H9 (cell line): ENCODE measurements around the gene SCYGR7. TPM values are rescaled to one million over a fixed set of nuclear protein-coding genes. Genes with fewer than 3 reads are reported as not detected.

Source experiments
- DNase-seq: peaks from one replicate; pipeline ENCODE4 v3.0.0-alpha.2; 2017
- H2AFZ ChIP-seq: one replicate; pipeline ENCODE4 v1.6.1; 2013; ENCODE audit warnings: mild to moderate bottlenecking, low read length, control low read depth, moderate library complexity
- H2AK5ac ChIP-seq: 2 replicates; pipeline ENCODE4 v1.6.1; 2013; ENCODE audit warnings: low read length, control low read depth, mixed read lengths; ENCODE audit not compliant: insufficient read length
- H2BK120ac ChIP-seq: one replicate; pipeline ENCODE4 v1.6.1; 2013; ENCODE audit warnings: low read depth, mild to moderate bottlenecking, low read length, control low read depth, inconsistent platforms; ENCODE audit not compliant: poor library complexity, severe bottlenecking
- H2BK12ac ChIP-seq: 2 replicates; pipeline ENCODE4 v1.6.1; 2013; ENCODE audit warnings: low read length, control low read depth, mixed read lengths, low read depth; ENCODE audit not compliant: insufficient read length
- H2BK15ac ChIP-seq: 2 replicates; pipeline ENCODE4 v1.6.1; 2013; ENCODE audit warnings: low read depth, low read length, control low read depth
- H2BK20ac ChIP-seq: one replicate; pipeline ENCODE4 v1.6.1; 2013; ENCODE audit warnings: low read depth, mild to moderate bottlenecking, low read length, control low read depth, inconsistent platforms; ENCODE audit not compliant: poor library complexity, severe bottlenecking
- H2BK5ac ChIP-seq: 2 replicates; pipeline ENCODE4 v1.6.1; 2013; ENCODE audit warnings: low read length, control low read depth, mixed read lengths; ENCODE audit not compliant: insufficient read length
- H3K14ac ChIP-seq: 2 replicates; pipeline ENCODE4 v1.6.1; 2013; ENCODE audit warnings: low read length, control low read depth; ENCODE audit not compliant: insufficient read depth
- H3K18ac ChIP-seq: 2 replicates; pipeline ENCODE4 v1.6.1; 2013; ENCODE audit warnings: low read depth, mild to moderate bottlenecking, mixed read lengths, low read length, control low read depth; ENCODE audit not compliant: insufficient read length
- H3K23ac ChIP-seq: 2 replicates; pipeline ENCODE4 v1.6.1; 2013; ENCODE audit warnings: low read length, control low read depth, mixed read lengths, low read depth; ENCODE audit not compliant: insufficient read length
- H3K23me2 ChIP-seq: 2 replicates; pipeline ENCODE4 v1.6.1; 2013; ENCODE audit warnings: low read depth, mild to moderate bottlenecking, mixed read lengths, low read length, control low read depth; ENCODE audit not compliant: insufficient read length, poor library complexity, severe bottlenecking
- H3K27ac ChIP-seq: 2 replicates; pipeline ENCODE4 v1.5.1; 2013; ENCODE audit warnings: low read length, control low read depth, mixed read lengths, low read depth; ENCODE audit not compliant: insufficient read length
- H3K27me3 ChIP-seq: 2 replicates; pipeline ENCODE4 v1.6.1; 2013; ENCODE audit warnings: low read length, control low read depth, inconsistent platforms; ENCODE audit not compliant: insufficient read depth
- H3K4ac ChIP-seq: 2 replicates; pipeline ENCODE4 v1.6.1; 2013; ENCODE audit warnings: low read depth, mild to moderate bottlenecking, control low read depth, inconsistent platforms, low read length, moderate library complexity
- H3K4me1 ChIP-seq: 2 replicates; pipeline ENCODE4 v1.6.1; 2013; ENCODE audit warnings: low read length, control low read depth, inconsistent platforms; ENCODE audit not compliant: insufficient read depth
- H3K4me2 ChIP-seq: 2 replicates; pipeline ENCODE4 v1.6.1; 2013; ENCODE audit warnings: low read length, control low read depth, mixed read lengths; ENCODE audit not compliant: insufficient read length, insufficient read depth
- H3K56ac ChIP-seq: 2 replicates; pipeline ENCODE4 v1.6.1; 2013; ENCODE audit warnings: low read depth, mild to moderate bottlenecking, mixed read lengths, low read length, control low read depth; ENCODE audit not compliant: insufficient read length
- H3K79me1 ChIP-seq: 2 replicates; pipeline ENCODE4 v1.6.1; 2013; ENCODE audit warnings: low read depth, mild to moderate bottlenecking, moderate library complexity, low read length, control low read depth, inconsistent platforms; ENCODE audit not compliant: insufficient read depth, poor library complexity, severe bottlenecking
- H3K79me2 ChIP-seq: 2 replicates; pipeline ENCODE4 v1.6.1; 2013; ENCODE audit warnings: low read length, control low read depth, inconsistent platforms; ENCODE audit not compliant: insufficient read depth
- H3K9ac ChIP-seq: 2 replicates; pipeline ENCODE4 v1.6.1; 2013; ENCODE audit warnings: low read length, control low read depth, mixed read lengths; ENCODE audit not compliant: insufficient read length; ENCODE audit errors: extremely low read depth
- H3K9me3 ChIP-seq: one replicate; pipeline ENCODE4 v1.6.1; 2013; ENCODE audit warnings: low read depth, low read length, inconsistent platforms; ENCODE audit not compliant: control insufficient read depth
- H3T11ph ChIP-seq: one replicate; pipeline ENCODE4 v1.6.1; 2013; ENCODE audit warnings: mild to moderate bottlenecking, low read length, control low read depth, inconsistent platforms
- H4K20me1 ChIP-seq: one replicate; pipeline ENCODE4 v1.6.1; 2013; ENCODE audit not compliant: control insufficient read depth, insufficient read length, insufficient read depth
- H4K5ac ChIP-seq: 2 replicates; pipeline ENCODE4 v1.6.1; 2013; ENCODE audit warnings: low read depth, mild to moderate bottlenecking, mixed read lengths, low read length, control low read depth; ENCODE audit not compliant: insufficient read length
- H4K8ac ChIP-seq: replicated peaks from 2 replicates; pipeline ENCODE4 v1.6.1; 2013; ENCODE audit warnings: low read length, control low read depth, mixed read lengths, low read depth; ENCODE audit not compliant: insufficient read length
- H4K91ac ChIP-seq: 2 replicates; pipeline ENCODE4 v1.6.1; 2013; ENCODE audit warnings: low read depth, mild to moderate bottlenecking, moderate library complexity, mixed read lengths, low read length, control low read depth; ENCODE audit not compliant: insufficient read length
- H3K27ac Mint-ChIP-seq, 3 experiments: 2 replicates in 2 of 3; 3 replicates in 1 of 3; pipeline ENCODE4 v1.8.0; 2020 to 2021; ENCODE audit warnings: mixed read lengths in 3 of 3, mild to moderate bottlenecking in 1 of 3, moderate library complexity in 1 of 3
- H3K27me3 Mint-ChIP-seq: 2 replicates; pipeline ENCODE4 v1.8.0; 2021; ENCODE audit warnings: low read depth, mild to moderate bottlenecking, moderate library complexity, mixed read lengths
- H3K36me3 Mint-ChIP-seq, 3 experiments: 2 replicates in 2 of 3; 3 replicates in 1 of 3; pipeline ENCODE4 v1.8.0; 2020 to 2021; ENCODE audit warnings: low read depth in 3 of 3, mixed read lengths in 3 of 3; ENCODE audit not compliant: insufficient read depth in 1 of 3
- H3K4me1 Mint-ChIP-seq, 2 experiments: 2 replicates each; pipeline ENCODE4 v1.8.0; 2020; ENCODE audit warnings: mixed read lengths in 2 of 2
- H3K4me3 Mint-ChIP-seq, 2 experiments: 2 replicates in 1 of 2; 3 replicates in 1 of 2; pipeline ENCODE4 v1.8.0; 2020 to 2021; ENCODE audit warnings: mild to moderate bottlenecking in 2 of 2, mixed read lengths in 2 of 2, moderate library complexity in 1 of 2
- H3K9me3 Mint-ChIP-seq, 2 experiments: 2 replicates in 1 of 2; 3 replicates in 1 of 2; pipeline ENCODE4 v1.8.0; 2020; ENCODE audit warnings: mild to moderate bottlenecking in 2 of 2, mixed read lengths in 2 of 2, moderate library complexity in 1 of 2
- CTCF ChIP-seq: fragments of 200-600 bp; sonication (generic); conservative IDR thresholded peaks from 3 replicates; pipeline ENCODE4 v1.8.0; 2021; ENCODE audit warnings: antibody characterized with exemption, mild to moderate bottlenecking
- WGBS: extraction: QIAGEN DNeasy Blood & Tissue Kit; methylation state at CpG from one replicate; pipeline ENCODE4 v1.1.7; 2013; ENCODE audit warnings: missing lambda C conversion rate, low lambda C conversion rate, mixed read lengths; ENCODE audit not compliant: insufficient read length; ENCODE audit errors: extremely low coverage; 5-methylcytosine and 5-hydroxymethylcytosine counted together
- total RNA-seq: library from RNA; stranded (reverse); gene quantifications from 2 replicates; pipeline ENCODE4 v1.2.1, GENCODE V29; 2021

Gene SCYGR7
- total RNA-seq, 1 experiment from 2014 or later: not detected

DNA sequence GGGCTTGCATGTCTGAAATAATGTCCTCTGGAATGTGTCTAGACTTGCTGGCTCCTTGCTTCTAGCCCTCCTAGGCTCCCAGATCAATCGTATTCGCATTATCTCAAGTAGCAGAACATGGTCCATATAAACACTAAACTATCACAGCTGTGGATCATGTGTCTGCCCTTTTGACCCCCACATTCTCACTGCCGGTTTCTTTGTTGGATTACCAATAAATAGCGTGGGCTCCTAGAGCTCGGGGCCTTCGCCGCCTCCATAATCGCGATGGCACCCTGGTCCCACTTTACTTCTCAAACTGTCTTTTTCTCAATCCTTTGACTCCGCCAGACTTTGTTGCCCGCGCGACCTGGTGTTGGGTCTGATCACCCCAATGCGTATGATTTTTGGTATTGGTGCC is 11.2 kb downstream of the SCYGR7 start:
- Histone ChIP-seq H3K14ac (no peak overlapping the region), H3K56ac (no peak overlapping the region), H3K4me2 (no peak overlapping the region), H4K91ac (no peak overlapping the region), H3K9me3 (no peaks in the 10 kb centered on the region), H3K9ac (no peak overlapping the region), H4K20me1 (no peaks in the 10 kb centered on the region), H3K4ac (no peak overlapping the region), H3K79me2 (no peaks in the 10 kb centered on the region), H3K23me2 (no peaks in the 10 kb centered on the region), H3K23ac (no peak overlapping the region), H2BK5ac (no peak overlapping the region), H2AFZ (no peak overlapping the region), H2AK5ac (no peak overlapping the region), H2BK20ac (no peak overlapping the region), H2BK12ac (no peak overlapping the region), H2BK15ac (no peak overlapping the region), H3K27me3 (no peaks in the 10 kb centered on the region), H3K4me1 (peaks cover 2% of the 10 kb centered on the region; the same call in 1 of the 2 replicates), H4K8ac (no peak overlapping the region), H4K5ac (no peak overlapping the region), H2BK120ac (no peak overlapping the region), H3K79me1 (no peaks in the 10 kb centered on the region), H3K27ac (no peak overlapping the region), H3K18ac (no peak overlapping the region), H3T11ph (no peak overlapping the region)
- Mint-ChIP-seq H3K36me3 (no peaks in the 10 kb centered on the region), H3K4me3 (no peak overlapping the region), H3K27ac (no peak overlapping the region), H3K9me3 (no peaks in the 10 kb centered on the region; a peak in 1 of 5 replicates), H3K27me3 (no peaks in the 10 kb centered on the region; the same call in 1 of the 2 replicates), H3K4me1 (peaks cover 12 to 16% of the 10 kb centered on the region in 2 experiments)
- DNase-seq: no peak
- TF ChIP-seq CTCF: no peak
- no CpG with 5 or more reads among the region's 14 CpGs for WGBS
